Ishikawa (cell line): Measurements from ENCODE around the gene CIPC.

Source experiments
- CEBPB ChIP-seq: IDR thresholded peaks from 2 replicates; pipeline ENCODE4 v1.6.1; 2012
- CREB1 ChIP-seq: IDR thresholded peaks from 2 replicates; pipeline ENCODE4 v1.6.1; 2012; ENCODE audit warnings: low read depth
- FOXM1 ChIP-seq: IDR thresholded peaks from 2 replicates; pipeline ENCODE4 v1.6.1; 2012; ENCODE audit warnings: low read depth, borderline replicate concordance
- NFIC ChIP-seq: IDR thresholded peaks from 2 replicates; pipeline ENCODE4 v1.6.1; 2012
- RAD21 ChIP-seq: IDR thresholded peaks from 2 replicates; pipeline ENCODE4 v1.6.1; 2012; ENCODE audit warnings: low read depth
- TAF1 ChIP-seq: IDR thresholded peaks from 2 replicates; pipeline ENCODE4 v1.6.1; 2012; ENCODE audit warnings: low read depth, mild to moderate bottlenecking
- TCF12 ChIP-seq: IDR thresholded peaks from 2 replicates; pipeline ENCODE4 v1.6.1; 2012; ENCODE audit warnings: low read depth
- TEAD4 ChIP-seq: IDR thresholded peaks from 2 replicates; pipeline ENCODE4 v1.6.1; 2012
- YY1 ChIP-seq: IDR thresholded peaks from 2 replicates; pipeline ENCODE4 v1.6.1; 2012; ENCODE audit warnings: low read depth
- TF ChIP-seq, protein P1 (sequence below): IDR thresholded peaks from 2 replicates; pipeline ENCODE4 v1.6.1; 2012
- TF ChIP-seq, protein P2 (sequence below): IDR thresholded peaks from 2 replicates; pipeline ENCODE4 v1.6.1; 2012; ENCODE audit warnings: low read depth, mild to moderate bottlenecking
- TF ChIP-seq, protein P3 (sequence below): IDR thresholded peaks from 2 replicates; pipeline ENCODE4 v1.6.1; 2012

DNA sequence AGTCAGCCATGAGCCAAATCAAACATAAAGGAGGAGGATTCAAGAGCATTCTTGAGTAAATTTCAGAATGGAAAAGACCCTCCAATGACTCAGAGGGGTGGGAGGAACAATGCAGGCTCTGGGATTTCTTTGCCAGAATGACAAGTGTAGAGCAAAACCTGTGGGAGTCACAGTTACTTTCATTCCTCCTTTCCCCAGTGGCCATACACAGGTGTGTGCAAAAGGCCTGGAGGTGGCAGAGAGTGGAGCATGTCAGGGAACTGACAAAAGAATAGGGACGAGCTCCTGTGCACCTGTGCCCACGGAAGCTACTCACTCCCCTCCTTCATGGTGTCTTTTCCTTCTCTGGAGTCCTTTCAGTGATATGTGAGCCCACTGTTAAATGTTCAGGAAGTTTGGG lies 9.4 kb upstream of the CIPC start:
- TF ChIP-seq TCF12 (no peak), CEBPB (no peak), RAD21 (no peak), CREB1 (no peak), YY1 (no peak), FOXM1 (no peak), TAF1 (no peak), NFIC (no peak), TEAD4 (no peak)
- TF ChIP-seq, protein P1, sequence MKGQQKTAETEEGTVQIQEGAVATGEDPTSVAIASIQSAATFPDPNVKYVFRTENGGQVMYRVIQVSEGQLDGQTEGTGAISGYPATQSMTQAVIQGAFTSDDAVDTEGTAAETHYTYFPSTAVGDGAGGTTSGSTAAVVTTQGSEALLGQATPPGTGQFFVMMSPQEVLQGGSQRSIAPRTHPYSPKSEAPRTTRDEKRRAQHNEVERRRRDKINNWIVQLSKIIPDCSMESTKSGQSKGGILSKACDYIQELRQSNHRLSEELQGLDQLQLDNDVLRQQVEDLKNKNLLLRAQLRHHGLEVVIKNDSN: no peak
- TF ChIP-seq, protein P2, sequence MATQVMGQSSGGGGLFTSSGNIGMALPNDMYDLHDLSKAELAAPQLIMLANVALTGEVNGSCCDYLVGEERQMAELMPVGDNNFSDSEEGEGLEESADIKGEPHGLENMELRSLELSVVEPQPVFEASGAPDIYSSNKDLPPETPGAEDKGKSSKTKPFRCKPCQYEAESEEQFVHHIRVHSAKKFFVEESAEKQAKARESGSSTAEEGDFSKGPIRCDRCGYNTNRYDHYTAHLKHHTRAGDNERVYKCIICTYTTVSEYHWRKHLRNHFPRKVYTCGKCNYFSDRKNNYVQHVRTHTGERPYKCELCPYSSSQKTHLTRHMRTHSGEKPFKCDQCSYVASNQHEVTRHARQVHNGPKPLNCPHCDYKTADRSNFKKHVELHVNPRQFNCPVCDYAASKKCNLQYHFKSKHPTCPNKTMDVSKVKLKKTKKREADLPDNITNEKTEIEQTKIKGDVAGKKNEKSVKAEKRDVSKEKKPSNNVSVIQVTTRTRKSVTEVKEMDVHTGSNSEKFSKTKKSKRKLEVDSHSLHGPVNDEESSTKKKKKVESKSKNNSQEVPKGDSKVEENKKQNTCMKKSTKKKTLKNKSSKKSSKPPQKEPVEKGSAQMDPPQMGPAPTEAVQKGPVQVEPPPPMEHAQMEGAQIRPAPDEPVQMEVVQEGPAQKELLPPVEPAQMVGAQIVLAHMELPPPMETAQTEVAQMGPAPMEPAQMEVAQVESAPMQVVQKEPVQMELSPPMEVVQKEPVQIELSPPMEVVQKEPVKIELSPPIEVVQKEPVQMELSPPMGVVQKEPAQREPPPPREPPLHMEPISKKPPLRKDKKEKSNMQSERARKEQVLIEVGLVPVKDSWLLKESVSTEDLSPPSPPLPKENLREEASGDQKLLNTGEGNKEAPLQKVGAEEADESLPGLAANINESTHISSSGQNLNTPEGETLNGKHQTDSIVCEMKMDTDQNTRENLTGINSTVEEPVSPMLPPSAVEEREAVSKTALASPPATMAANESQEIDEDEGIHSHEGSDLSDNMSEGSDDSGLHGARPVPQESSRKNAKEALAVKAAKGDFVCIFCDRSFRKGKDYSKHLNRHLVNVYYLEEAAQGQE: no peak
- TF ChIP-seq, protein P3, sequence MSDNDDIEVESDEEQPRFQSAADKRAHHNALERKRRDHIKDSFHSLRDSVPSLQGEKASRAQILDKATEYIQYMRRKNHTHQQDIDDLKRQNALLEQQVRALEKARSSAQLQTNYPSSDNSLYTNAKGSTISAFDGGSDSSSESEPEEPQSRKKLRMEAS: no peak
